Activated CD4-positive, alpha-beta T cell treated with anti-CD3 and anti-CD28 coated beads, Interleukin-2, amount 50 U/mL, for 16 hours (primary cell): ENCODE results near the gene SLC38A8.
A peak's percentile ranks its signal among the peaks of the same experiment; 100 is the strongest.

Experiments
- DNase-seq: peaks from one replicate; pipeline ENCODE4 v3.0.0-alpha.2; 2020

SLC38A8 gene

GRCh38 chr16:83994087-83994486 lies 48.5 kb downstream of the SLC38A8 start:
- peak; percentile 9 for DNase-seq

DNA sequence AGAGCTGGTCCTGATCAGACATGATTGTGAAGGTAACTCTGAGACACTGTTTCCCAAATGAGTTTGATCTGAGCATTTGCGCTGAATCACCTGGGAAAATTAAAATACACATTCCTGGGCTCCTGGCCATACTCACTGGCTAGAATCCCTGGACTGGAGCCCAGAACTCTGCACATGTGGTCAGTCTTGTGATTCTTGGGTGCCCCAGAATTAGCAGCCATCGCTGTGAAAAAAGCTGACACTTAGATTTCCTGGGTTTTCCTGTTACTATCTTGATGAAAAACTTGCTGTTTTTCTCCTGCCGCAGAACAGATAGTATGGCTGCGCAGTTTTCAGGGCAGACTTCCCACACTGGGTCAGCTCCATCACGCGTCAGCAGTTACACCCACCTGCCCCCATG lies 50.0 kb downstream of the SLC38A8 start:
- DNase-seq = no peak

DNA sequence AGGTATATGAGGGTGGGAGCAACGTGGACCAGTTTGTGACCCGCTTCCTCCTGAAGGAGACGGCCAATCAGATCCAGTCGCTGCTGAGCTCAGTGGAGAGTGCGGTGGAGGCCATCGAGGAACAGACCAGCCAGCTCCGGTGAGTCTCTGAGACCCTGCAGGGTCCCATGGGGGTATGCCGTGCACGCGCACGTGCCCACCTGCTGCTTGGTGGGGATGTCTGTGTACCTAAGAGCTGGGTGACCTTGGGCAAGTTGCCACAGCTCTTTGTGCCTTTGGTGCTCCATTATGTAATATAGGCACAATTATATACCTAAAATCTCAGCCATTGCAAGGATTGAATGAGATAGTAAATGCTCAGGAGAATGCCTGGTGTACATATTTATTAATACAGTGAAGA lies 52.1 kb downstream of the SLC38A8 start:
- no peak for DNase-seq

- DNase-seq = no peak
Observed at GRCh38 chr16:83989300-83989699, 53.3 kb downstream of the SLC38A8 start.

GRCh38 chr16:83983491-83983890 lies 59.1 kb downstream of the SLC38A8 start:
- no peak for DNase-seq

DNA sequence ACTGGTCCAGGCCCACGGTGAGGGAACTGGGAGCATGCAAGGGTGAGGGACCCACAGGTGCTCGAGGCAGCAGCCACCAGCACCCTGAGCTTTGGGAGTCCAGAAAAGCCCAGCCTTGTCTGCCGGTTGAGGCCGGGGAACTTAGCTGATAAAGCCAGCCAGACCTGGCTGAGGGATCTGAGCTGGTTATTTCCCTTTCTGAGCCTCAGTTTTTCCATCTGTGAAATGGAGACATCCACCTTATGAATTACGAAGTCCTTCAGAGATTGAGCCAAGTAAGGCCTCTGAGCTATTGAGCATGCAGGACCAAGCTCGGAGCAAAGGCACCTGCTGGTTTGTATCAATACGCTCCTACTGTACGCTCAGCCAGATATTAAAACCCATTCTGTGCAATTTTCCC lies 60.8 kb downstream of the SLC38A8 start:
- no peak for DNase-seq

DNA sequence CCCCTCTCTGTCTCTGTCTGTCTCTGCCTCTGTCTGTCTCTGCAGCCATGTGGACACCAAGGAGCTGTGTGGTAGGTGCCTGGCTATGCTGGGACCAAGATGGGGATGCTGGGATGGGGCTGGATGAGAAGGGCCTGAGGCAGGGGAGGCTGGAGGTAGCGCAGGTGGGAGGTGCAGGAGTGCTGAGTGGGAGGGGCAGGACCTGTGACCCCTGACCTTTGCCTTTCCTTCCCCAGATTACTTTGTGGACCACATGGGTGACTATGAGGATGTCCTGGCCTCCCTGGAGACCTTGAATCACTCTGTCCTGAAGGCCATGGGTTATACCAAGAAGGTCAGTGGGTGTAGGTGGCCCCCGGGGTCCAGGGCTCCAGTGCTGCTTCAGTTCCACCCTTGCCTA lies 61.8 kb downstream of the SLC38A8 start:
- DNase-seq = no peak

DNA sequence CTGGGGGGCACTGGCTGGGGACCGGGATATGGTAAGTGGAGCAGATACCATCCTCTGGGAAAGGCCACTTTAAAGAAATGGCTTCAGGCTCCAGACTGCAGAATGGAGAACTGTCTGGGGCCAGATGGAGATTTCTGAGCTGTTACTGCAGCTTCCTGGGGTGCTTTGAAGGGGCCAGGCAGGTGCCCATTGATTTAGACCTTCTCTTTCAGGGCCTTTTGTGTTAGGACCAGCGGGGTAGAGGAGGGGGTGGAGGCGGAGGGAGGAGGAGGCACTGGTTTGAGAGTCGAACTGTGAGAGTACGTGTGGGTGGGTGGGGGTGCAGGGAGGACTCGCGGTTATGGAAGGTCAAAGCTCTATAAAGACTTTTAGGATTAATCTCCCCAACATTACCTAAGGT lies 63.2 kb downstream of the SLC38A8 start:
- no peak for DNase-seq

- DNase-seq = no peak
Observed at GRCh38 chr16:83978401-83978904, 64.1 kb downstream of the SLC38A8 start.

DNA sequence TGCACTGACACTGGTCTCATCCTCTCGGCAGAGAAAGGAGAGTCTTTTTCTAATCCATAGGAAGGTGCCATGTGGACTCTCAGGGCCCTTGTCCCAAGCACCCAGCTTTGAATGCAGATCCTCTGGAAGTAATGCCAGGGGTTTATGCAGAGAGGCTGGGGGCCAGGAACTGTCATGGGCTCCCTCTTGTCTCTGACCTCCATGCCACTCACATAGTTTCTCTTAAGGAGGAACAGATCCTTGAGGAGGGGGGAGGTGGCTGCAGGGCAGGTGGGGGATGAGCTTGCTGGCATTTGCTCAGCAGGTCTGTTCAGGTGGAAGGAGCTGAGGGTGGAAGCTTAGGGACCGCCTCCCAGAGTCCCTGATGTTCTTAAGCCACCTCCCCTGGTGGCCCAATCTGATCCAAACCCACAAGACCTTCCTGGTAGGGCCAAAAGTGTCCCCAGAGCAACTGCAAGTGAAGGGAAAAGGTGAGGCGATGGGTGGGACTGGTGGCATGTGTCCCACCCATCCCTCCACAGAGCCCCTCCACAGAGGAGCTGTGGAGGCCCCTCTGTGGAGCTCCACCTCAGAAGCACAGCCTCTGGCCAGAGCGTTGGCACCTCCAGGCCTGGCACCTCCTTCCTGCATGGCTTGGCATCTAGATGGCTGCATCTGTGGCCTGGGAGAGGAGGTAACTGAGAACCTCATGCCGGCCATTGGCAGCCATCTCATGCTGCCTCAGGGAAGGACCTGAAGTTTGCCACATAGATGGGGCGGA lies 65.4 kb downstream of the SLC38A8 start:
- no peak for DNase-seq

DNA sequence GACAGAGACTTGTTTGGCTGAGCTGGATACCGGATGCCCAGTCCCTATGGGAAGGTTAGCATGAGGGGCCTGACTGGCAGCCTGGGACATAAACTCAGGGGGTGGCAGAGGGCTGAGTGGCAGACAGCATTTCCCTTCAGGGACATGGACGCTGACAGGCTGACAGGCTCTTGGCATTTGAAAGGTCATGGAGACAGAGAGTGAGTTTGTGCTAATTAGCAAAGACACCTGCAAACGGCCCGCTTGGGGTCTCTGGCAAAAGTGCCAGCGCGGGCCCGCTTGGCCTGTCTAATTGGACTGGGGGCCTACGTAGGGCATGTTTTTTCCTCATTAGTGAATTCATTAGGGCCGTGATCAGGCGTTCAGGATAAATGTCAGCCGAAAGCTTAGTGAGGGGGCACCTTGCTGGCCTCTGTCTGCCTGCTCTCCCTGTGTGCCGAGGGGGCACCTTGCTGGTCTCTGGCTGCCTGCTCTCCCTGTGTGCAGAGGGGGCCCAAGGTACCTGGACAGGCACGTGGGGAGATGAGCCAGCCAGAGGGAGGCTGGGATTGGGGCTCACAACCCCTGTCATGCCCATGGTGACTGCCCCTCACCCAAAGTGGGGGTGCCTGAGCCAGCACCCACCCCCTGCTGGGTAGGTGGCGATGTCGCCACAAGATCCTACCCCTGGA lies 66.9 kb downstream of the SLC38A8 start:
- no peak for DNase-seq

DNA sequence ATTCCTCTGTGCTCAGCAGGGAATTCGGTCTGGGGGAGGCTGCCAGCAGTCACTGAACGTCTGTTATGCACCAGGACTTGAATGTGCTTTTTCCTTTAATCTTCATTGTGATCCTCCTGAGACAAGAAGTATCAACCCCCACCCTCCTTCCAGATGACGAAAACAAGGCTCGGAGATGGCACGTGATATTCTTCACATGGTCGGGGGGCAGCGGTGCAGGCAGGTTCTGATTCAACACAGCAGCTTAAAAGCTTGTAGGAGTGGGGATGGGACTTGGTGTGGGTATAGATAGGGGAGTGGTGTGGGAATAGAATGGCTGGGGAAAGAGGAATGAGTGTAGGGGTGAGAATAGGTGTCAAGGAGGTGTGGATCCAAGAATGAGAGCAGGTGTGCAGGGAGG lies 68.1 kb downstream of the SLC38A8 start:
- no peak for DNase-seq

GRCh38 chr16:83973581-83974385 lies 68.8 kb downstream of the SLC38A8 start:
- DNase-seq = no peak

- no peak for DNase-seq
Observed at GRCh38 chr16:83973077-83973476, 69.5 kb downstream of the SLC38A8 start.

DNA sequence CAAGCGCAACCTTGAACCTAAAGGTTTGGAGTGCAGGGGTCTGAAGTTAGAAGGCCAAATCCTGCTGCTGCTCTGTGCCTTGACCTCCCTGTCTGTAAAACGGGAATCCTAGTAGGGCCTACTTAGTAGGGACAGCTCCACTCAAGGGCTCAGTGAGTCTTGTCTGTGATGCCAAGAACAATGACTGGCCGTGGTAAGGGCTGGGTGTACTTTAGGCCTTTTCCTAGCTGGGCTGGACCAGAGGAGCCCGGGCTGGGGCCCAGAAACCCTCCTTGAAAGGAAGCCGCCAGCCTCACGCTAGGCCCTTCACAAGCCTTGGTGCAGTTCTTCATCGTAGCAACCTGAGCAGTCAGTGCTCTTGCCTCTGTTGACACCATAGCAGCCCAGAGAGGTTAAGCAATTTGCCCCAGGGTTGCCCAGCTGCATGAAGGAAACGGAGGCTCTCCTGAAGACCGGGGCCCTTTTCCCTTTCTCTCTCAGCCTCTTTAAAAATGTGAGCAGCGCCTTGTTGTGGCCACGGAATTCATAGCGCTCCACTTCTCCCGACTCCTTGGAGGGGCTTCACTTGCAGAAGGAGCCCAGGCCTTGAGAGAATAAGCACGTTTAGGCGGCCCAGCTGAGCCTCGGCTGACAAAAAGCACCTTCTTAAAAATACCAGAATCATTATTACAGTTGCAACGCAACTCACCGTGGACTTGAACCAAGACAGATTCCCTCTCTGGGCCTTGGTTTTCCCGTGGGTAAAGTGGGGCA lies 70.2 kb downstream of the SLC38A8 start:
- DNase-seq = no peak

GRCh38 chr16:83971165-83972130 lies 71.1 kb downstream of the SLC38A8 start:
- DNase-seq = no peak

DNA sequence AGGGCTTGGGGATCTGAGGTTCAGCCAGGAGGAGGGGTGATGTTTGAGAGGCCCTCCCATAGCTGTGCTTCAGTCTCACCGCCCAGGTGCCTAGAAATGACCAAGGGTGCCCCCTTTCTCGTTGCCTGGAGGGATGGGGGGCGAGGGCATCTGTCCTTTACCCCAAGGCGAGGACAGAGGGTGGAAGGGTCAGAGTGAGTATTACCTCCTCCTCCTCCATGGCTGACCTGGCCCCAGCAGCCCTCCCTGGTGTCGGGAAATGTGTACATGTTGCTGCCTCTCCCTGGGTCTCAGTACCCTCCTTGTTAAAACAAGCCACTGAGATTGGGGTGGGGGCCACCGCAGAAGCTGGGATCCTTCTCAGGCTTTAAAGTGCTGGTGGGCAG lies 72.2 kb downstream of the SLC38A8 start:
- no peak for DNase-seq

- DNase-seq = no peak
Observed at GRCh38 chr16:83969771-83970429, 72.7 kb downstream of the SLC38A8 start.

DNA sequence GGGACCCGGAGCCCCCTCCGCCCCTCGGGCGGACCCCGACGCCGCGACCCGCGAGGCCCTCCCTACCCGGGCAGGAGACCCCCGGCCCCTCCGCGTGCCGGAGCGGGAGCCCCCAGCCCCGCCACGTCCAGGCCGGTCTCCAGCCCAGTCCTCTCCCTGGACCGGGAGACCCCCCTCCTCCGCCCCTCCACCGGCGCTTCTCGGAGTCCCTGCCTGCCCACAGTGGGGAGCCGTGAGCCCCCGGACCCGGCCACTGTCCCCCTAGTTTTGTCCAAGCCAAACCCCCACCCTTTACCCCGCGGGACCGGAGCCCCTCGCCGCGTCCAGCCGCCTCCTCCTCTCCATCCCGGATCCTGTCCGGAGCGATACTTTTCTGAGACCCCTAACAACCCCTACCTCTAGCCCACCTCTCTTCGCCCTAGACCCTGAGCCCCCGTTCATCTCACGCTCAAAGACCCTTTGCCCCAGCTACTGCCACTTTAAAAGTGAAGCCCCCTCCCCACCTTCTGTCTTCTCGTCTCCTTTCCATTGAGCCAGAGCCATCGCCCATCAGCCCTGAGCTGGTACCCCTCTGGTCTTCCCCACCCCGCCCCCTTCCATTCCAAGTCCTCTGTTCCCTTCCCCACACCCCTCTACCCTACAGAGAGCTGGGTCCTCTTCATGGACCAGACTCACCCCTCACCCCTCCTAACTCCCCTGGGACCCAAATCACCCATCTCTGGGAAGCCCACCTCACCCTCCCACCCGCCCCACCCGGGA lies 73.5 kb downstream of the SLC38A8 start:
- DNase-seq = no peak

GRCh38 chr16:83968306-83968851 lies 74.2 kb downstream of the SLC38A8 start:
- no peak for DNase-seq
